ENCODE data around the gene SLC6A13.

- TF ChIP-seq HMG20B (CRISPR knock-in tag; conservative IDR thresholded peaks at IDR 0.05) (no peak), POLR2A (IDR thresholded peaks at IDR 0.05; ENCODE audit: insufficient read depth in 1 of 2, low read depth in 2 of 2, low read length in 2 of 2) (no peak), CTCF (CRISPR knock-in tag; IDR thresholded peaks at IDR 0.05) (no peak)
Observed at GRCh38 chr12:278046-278445, 15.4 kb upstream of the SLC6A13 start.
